Breast epithelium (tissue), 4 donors: ENCODE measurements around the gene PI4K2B. TPM values are rescaled to one million over a fixed set of nuclear protein-coding genes. Genes with fewer than 3 reads are reported as not detected.

ENCODE experiments used
- DNase-seq, 2 donors: peaks; one replicate each; pipeline ENCODE4 v3.0.0-alpha.2; 2019; ENCODE audit warnings: low spot score in 2 of 2
- H3K27ac ChIP-seq, 2 donors: fragments of 200-600 bp; sonication (generic) in 1 of 2; one replicate each; pipeline ENCODE4 v1.5.1; 2016 to 2019; ENCODE audit warnings: mild to moderate bottlenecking in 1 of 2
- H3K27me3 ChIP-seq, 2 donors: fragments of 200-600 bp; sonication (generic) in 1 of 2; one replicate each; pipeline versions ENCODE4 v1.5.1 to v1.6.0; 2017 to 2019; ENCODE audit warnings: control low read depth in 1 of 2, mild to moderate bottlenecking in 1 of 2
- H3K36me3 ChIP-seq: fragments of 200-600 bp; one replicate; pipeline ENCODE4 v1.5.1; 2019
- H3K4me1 ChIP-seq, 2 donors: fragments of 200-600 bp; sonication (generic); one replicate each; pipeline ENCODE4 v1.5.1; 2016 to 2019; ENCODE audit warnings: control low read depth in 1 of 2
- H3K4me3 ChIP-seq, 3 donors: fragments of 200-600 bp; sonication (generic); 1 replicate in 2 of 3; 2 replicates in 1 of 3; pipeline ENCODE4 v1.5.1; 2016 to 2019; ENCODE audit warnings: mild to moderate bottlenecking in 3 of 3, moderate library complexity in 2 of 3
- H3K9me3 ChIP-seq, 2 donors: fragments of 200-600 bp; sonication (generic) in 1 of 2; one replicate each; pipeline ENCODE4 v1.5.1; 2016 to 2019; ENCODE audit warnings: control low read depth in 1 of 2
- POLR2A ChIP-seq: fragments of 450-650 bp; IDR thresholded peaks from one replicate; pipeline ENCODE4 v1.6.1; 2016; ENCODE audit warnings: antibody characterized with exemption, mild to moderate bottlenecking, moderate library complexity
- POLR2AphosphoS5 ChIP-seq, 3 donors: sonication (generic); formaldehyde crosslinking; IDR thresholded peaks; one replicate each; pipeline ENCODE4 v1.6.1; 2017; ENCODE audit warnings: antibody characterized with exemption in 3 of 3
- intact Hi-C: fragments of 100-400 bp; cut with DNase I; formaldehyde crosslinking; loops from one replicate; pipeline ENCODE4 v1.15.1; 2023; ENCODE audit warnings: low total_unique reads
- total RNA-seq, 3 donors: library from RNA; depleted of rRNA; stranded (reverse); fragments of >200 nt; gene quantifications; one replicate each; pipeline ENCODE4 v1.1.0, GENCODE V29; 2016
- TF ChIP-seq, protein P1 (sequence below), 3 donors: fragments of 450-650 bp; IDR thresholded peaks; one replicate each; pipeline ENCODE4 v1.5.1; 2016 to 2017; ENCODE audit warnings: antibody characterized with exemption in 3 of 3, mild to moderate bottlenecking in 3 of 3, moderate library complexity in 3 of 3

PI4K2B gene
- total RNA-seq, 3 donors from 2014 or later: 12.3 to 22.0 (median 21.0) TPM

DNA sequence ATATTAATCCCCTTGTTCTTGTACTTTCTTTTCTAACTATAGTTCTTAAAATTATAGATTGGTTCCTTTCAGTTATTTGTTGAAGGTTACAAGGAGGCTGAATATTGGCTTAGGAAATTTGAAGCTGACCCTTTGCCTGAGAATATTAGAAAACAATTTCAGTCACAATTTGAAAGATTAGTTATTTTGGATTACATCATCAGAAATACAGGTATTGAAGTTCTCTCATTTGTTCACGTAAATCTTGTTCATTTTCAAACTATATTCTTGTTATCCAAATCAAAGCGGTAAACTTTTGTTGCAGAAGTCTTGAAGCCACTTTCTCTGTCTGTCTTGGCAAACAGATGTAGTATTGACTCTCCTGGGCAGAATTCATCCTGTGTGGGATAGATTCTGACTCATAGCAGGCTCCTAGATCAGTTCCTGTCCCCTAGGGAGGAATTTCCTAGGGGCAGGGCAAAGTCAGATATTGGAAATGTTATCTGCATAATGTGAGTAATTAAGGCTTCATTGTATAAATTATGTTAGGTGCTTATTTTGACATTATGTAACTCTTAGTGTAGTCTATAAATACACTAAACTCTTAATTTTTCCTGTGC is 25.2 kb downstream of the PI4K2B start:
- TF ChIP-seq POLR2AphosphoS5 (IDR thresholded peaks at IDR 0.05): no peak
- TF ChIP-seq POLR2A: no peak
- TF ChIP-seq, protein P1, sequence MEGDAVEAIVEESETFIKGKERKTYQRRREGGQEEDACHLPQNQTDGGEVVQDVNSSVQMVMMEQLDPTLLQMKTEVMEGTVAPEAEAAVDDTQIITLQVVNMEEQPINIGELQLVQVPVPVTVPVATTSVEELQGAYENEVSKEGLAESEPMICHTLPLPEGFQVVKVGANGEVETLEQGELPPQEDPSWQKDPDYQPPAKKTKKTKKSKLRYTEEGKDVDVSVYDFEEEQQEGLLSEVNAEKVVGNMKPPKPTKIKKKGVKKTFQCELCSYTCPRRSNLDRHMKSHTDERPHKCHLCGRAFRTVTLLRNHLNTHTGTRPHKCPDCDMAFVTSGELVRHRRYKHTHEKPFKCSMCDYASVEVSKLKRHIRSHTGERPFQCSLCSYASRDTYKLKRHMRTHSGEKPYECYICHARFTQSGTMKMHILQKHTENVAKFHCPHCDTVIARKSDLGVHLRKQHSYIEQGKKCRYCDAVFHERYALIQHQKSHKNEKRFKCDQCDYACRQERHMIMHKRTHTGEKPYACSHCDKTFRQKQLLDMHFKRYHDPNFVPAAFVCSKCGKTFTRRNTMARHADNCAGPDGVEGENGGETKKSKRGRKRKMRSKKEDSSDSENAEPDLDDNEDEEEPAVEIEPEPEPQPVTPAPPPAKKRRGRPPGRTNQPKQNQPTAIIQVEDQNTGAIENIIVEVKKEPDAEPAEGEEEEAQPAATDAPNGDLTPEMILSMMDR (IDR thresholded peaks at IDR 0.05): no peak
- Histone ChIP-seq H3K9me3 (no peaks in the 10 kb centered on the region), H3K27me3 (no peaks in the 10 kb centered on the region), H3K4me1 (no peaks in the 10 kb centered on the region), H3K36me3 (peaks cover 3% of the 10 kb centered on the region), H3K4me3 (no peak overlapping the region), H3K27ac (no peak overlapping the region)
- DNase-seq: no peak
- intact Hi-C loops: no loop called here

DNA sequence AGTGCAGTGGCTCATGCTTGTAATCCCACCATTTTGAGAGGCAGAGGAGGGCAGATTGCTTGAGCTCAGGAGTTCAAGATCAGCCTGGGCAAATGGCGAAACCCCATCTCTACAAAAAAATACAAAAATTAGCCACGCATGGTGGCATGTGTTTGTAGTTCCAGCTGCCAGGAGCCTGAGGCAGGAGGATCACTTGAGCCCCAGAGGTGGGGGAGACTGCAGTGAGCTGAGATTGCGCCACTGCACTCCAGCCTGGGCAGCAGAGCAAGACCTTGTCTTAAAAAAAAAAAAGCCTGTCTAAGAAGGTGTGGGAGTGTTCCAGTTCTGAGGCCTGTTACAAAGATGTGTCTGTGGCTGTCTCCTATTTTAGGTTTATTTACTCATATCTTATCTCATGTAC is 38.0 kb downstream of the PI4K2B start:
- DNase-seq: no peak

DNA sequence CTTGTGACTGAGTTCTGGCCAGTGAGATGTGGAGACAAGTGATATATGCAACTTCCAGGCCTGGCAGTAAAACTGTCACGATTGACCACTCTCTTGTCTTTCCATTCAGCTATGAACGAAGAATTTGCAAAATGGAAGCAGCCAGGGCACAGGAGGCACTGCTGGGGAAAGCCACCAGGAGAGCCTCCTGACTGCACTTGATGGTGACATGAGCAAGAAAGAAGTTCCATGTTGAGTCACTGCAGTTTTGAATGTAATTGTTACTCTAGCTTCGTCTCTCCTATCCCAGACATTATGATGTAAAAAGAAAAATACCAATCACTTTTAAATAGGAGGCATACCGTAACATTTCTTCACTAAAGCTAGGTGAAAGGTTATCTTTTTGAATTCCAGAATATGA is 46.4 kb downstream of the PI4K2B start:
- H3K27me3 ChIP-seq: no peaks in the 10 kb centered on the region
- no peak overlapping the region for H3K4me3 ChIP-seq
- intact Hi-C loops: no loop called here
- no peak overlapping the region for H3K27ac ChIP-seq
- DNase-seq: no peak
- no peaks in the 10 kb centered on the region for H3K9me3 ChIP-seq
- H3K36me3 ChIP-seq: peaks cover 8% of the 10 kb centered on the region
- TF ChIP-seq, protein P1 (IDR thresholded peaks at IDR 0.05): no peak
- TF ChIP-seq POLR2A (no peak), POLR2AphosphoS5 (IDR thresholded peaks at IDR 0.05) (no peak)
- H3K4me1 ChIP-seq: no peaks in the 10 kb centered on the region

More for the DNA sequence above, 38.0 kb downstream of the PI4K2B start:
- Histone ChIP-seq H3K4me1 (no peaks in the 10 kb centered on the region), H3K9me3 (no peaks in the 10 kb centered on the region), H3K27ac (no peak overlapping the region), H3K36me3 (no peaks in the 10 kb centered on the region), H3K27me3 (no peaks in the 10 kb centered on the region), H3K4me3 (no peak overlapping the region)
- intact Hi-C loops: no loop called here
- TF ChIP-seq POLR2A (no peak), POLR2AphosphoS5 (IDR thresholded peaks at IDR 0.05) (no peak)
- TF ChIP-seq, protein P1 (IDR thresholded peaks at IDR 0.05): no peak

DNA sequence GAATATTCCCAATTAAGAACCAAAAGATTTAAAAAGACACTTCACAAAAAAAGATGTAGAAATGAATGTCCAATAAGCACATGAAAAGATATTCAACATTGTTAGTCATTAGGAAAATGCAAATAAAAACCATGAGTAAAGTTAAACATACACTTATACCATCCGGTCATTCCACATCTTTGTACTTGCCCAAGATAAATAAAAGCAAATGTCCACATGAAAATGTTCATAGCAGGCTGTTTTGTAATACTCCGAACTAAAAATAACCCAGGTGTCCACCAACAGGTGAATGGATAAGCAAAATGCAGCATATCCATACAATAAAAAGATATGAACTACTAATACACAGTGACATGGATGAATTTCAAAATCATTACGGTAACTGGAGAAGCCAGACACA is 50.1 kb downstream of the PI4K2B start:
- DNase-seq: no peak
- TF ChIP-seq POLR2AphosphoS5 (IDR thresholded peaks at IDR 0.05) (no peak), POLR2A (no peak)
- TF ChIP-seq, protein P1 (IDR thresholded peaks at IDR 0.05): no peak
- Histone ChIP-seq H3K36me3 (no peaks in the 10 kb centered on the region), H3K4me1 (no peaks in the 10 kb centered on the region), H3K4me3 (no peak overlapping the region), H3K9me3 (no peaks in the 10 kb centered on the region), H3K27me3 (no peaks in the 10 kb centered on the region), H3K27ac (no peak overlapping the region)
- intact Hi-C loops: no loop called here

DNA sequence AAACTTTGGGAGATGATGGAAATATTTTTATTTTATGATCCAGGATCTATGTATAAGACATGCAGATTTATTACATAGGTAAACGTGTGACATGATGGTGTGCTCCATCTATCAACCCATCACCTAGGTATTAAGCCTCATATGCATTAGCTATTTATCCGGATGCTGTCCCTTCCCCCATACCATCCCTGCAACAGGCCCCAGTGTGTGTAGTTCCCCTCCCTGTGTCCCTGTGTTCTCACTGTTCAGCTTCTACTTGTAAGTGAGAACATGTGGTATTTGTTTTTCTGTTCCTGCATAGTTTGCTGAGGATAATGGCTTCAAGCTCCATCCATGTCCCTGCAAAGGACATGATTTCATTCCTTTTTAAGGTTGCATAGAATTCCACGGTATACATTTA is 50.6 kb downstream of the PI4K2B start:
- Histone ChIP-seq H3K27me3 (no peaks in the 10 kb centered on the region), H3K4me1 (no peaks in the 10 kb centered on the region), H3K4me3 (no peak overlapping the region), H3K36me3 (no peaks in the 10 kb centered on the region), H3K9me3 (no peaks in the 10 kb centered on the region), H3K27ac (no peak overlapping the region)
- no peak for DNase-seq
- intact Hi-C loops: no loop called here
- TF ChIP-seq, protein P1 (IDR thresholded peaks at IDR 0.05): no peak
- TF ChIP-seq POLR2AphosphoS5 (IDR thresholded peaks at IDR 0.05) (no peak), POLR2A (no peak)
